Activated CD4-positive, alpha-beta T cell treated with anti-CD3 and anti-CD28 coated beads, Interleukin-2, amount 50 U/mL, for 4 hours (primary cell): ENCODE measurements around the gene LGALS7B.
"Not testable (repeated sequence)": the region's sequence is repeated elsewhere in the genome, so short reads cannot be mapped to it uniquely, and the experiment has no call there.

Experiments
- DNase-seq, 2 experiments: peaks; one replicate each; pipeline ENCODE4 v3.0.0-alpha.2; 2020

LGALS7B gene

DNA sequence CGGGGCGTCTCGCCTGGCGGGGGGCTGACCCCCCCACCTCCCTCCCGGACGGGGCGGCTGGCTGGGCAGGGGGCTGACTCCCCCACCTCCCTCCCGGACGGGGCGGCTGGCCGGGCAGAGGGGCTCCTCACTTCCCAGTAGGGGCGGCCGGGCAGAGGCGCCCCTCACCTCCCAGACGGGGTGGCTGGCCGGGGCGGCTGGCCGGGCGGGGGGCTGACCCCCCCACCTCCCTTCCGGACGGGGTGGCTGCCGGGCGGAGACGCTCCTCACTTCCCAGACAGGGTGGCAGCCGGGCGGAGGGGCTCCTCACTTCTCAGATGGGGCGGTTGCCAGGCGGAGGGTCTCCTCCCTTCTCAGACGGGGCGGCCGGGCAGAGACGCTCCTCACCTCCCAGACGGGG, 8.8 kb downstream of the LGALS7B start:
- DNase-seq, result not testable (repeated sequence)

DNA sequence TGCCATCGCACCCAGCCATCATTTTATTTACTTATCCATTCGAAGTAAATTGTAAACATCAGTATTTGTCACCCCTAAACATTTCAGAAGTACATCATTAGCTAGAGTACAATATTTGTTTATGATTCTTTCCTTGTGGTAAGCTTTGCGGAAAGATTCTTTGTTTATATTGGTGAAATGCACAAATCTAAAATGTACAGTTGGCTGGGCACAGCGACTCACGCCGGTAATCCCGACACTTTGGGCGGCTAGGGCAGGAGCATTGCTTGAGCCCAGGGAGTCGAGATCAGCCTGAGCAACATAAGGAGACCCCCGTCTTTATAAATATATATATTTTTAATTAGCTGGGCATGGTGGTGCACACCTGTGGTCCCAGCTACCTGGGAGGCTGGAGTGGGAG, 10.1 kb downstream of the LGALS7B start:
- no peak for DNase-seq

DNA sequence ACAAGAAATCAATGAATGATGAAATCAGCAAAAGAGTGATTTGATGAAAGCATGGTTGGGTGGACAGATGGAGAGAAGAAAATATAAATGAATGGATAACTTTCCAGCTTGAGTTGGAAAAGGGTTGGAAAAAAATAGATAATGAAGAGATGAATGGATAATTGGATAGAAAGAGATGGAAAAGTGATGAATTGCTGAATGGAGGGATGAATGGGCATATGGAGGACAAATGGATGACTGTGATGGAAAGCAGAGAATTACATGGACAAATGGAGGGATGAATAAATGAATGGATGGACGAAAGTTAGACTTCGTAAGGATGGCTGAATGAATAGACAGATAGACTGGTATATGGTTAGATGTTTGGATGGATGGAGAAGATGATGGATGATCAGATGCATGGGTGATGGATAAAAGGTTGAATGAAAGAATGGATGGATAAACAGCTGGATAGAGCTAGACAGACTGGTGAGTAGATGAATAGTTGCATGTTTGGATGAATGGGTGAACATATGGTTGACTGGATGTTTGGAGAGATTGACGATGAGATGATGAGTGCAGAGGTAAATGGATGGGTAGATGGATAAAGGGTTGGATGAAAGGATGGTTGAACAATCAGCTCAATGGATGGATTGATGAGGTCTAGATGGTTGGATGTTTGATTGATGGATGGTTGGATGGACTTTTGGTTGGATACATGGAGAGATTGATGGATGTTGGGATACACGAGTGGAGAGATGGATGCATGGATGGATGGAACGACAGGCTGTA, 11.8 kb downstream of the LGALS7B start:
- no peak for DNase-seq

- no peak for DNase-seq
Observed at GRCh38 chr19:38801359-38802095, 12.5 kb downstream of the LGALS7B start.

DNA sequence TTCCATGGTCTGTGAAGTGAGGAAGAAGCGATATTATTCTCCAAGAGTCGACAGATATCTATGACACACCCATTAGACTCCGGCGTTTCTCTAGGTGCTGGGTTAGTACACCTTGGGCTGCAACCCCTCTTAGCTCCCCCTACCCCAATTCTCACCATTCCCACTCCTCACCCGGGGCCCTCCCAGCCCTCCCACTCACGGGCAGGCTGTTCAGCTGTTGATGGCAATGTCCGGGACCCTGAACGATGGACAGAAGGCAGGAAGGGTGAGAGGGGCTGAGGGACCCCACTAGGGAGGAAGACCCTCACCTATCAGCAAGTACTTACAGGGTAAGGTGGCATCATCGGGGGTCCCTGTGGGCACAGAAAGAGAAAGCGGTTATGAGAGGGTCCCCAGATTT, 14.5 kb downstream of the LGALS7B start:
- DNase-seq, result no peak

- no peak for DNase-seq
Observed at GRCh38 chr19:38805180-38805579, 16.2 kb downstream of the LGALS7B start.

DNA sequence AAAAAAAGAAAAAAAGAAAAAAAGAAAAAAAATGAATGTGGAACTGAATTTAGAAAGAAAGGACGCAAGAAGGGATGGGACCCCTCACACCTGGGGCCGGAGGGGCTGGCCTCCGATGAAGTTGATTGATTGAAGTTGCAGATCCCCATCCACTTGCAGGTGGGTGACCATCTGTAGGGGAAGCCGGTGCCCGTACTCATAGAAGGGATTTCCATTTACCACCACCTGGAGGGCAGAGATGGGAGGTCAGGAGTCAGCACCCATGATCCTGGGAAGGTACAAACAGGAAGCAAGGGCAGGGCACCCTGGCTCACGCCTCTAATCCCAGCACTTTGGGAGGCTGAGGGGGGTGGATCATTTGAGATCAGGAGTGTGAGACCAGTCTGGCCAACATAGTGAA, 17.4 kb downstream of the LGALS7B start:
- no peak for DNase-seq

DNA sequence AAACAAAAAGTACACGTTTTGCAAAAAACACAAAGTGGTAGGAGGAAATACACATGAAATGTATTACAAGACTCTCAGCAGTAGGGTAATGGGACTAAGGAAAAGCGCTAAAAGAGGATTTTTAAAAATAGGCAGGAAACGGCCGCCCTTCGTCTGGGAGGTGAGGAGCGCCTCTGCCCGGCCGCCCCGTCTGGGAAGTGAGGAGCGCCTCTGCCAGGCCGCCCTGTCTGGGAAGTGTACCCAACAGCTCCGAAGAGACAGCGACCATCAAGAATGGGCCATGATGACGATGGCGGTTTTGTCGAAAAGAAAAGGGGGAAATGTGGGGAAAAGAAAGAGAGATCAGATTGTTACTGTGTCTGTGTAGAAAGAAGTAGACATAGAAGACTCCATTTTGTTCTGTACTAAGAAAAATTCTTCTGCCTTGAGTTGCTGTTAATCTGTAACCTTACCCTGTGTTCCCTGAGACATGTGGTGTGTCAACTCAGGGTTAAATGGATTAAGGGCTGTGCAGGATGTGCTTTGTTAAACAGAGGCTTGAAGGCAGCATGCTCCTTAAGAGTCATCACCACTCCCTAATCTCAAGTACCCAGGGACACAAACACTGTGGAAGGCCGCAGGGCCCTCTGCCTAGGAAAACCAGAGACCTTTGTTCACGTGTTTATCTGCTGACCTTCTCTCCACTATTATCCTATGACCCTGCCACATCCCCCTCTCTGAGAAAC, 18.5 kb downstream of the LGALS7B start:
- not testable (repeated sequence) for DNase-seq

- DNase-seq, result no peak
Observed at GRCh38 chr19:38808741-38809140, 19.7 kb downstream of the LGALS7B start.

- no peak for DNase-seq
Observed at GRCh38 chr19:38809592-38810252, 20.7 kb downstream of the LGALS7B start.

DNA sequence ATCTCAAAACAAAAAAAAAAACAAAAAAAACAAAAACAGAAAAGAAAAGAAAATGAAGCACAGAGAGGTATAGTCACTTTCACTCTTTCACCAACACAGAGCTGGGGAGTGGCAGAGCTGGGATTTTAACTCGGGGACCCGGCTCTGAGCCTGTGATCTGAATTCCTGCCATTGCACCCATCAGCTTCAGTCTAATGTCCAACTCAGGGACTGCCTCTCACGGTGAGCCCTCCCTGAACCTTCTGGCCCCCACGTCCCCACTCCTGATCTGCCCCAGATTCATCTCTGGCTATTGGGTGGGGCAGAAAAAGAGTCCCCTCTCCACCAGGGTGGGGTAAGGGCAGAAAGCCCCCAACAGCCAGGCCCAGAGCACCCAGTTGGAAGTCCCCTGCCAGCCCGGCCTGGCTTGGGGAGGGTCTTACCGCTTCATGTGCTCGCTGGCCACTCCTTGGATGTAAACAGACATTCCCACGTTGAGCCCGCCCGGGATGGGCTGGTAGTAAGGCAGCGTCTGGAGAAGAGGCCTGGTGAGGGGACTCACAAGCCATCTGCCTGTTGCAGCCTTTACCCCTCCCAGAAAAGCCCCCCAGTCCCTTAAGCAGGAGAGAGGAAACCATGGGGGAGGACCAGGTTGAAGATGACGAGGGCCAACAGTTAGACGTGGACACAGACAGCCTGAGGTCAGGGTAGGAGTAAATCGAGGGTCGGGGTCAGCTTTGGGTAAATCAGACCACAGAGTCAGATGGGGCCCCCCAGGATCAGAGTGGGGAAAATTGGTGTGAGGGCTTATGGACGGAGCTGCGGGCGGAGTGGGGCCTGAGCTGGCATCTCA, 23.2 kb downstream of the LGALS7B start:
- DNase-seq, result no peak

- no peak for DNase-seq
Observed at GRCh38 chr19:38812841-38813320, 23.9 kb downstream of the LGALS7B start, which contains the start of gene LGALS4. LGALS4 (minus strand) TSS chr19:38812945; CDS start chr19:38812886, 59 bp downstream.

GRCh38 chr19:38813323-38813722, 24.3 kb downstream of the LGALS7B start:
- no peak for DNase-seq

DNA sequence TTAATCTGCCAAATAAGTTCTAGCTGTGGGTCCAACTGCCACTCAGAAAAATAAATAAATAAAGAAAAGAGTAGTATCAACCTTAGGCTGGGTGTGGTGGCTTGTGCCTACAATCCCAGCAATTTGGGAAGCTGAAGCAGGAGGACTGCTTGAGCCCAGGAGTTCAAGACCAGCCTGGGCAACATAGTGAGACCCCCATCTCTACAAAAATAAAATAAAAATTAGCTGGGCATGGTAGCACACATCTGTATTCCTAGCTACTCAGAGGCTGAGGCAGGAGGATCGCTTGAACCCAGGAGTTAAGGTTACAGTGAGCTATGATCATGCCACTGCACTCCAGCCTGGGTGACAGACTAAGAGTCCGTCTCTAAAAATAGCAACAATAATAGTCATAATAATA, 24.9 kb downstream of the LGALS7B start:
- DNase-seq, result not testable (repeated sequence)

GRCh38 chr19:38815059-38816001, 26.3 kb downstream of the LGALS7B start:
- no peak for DNase-seq

DNA sequence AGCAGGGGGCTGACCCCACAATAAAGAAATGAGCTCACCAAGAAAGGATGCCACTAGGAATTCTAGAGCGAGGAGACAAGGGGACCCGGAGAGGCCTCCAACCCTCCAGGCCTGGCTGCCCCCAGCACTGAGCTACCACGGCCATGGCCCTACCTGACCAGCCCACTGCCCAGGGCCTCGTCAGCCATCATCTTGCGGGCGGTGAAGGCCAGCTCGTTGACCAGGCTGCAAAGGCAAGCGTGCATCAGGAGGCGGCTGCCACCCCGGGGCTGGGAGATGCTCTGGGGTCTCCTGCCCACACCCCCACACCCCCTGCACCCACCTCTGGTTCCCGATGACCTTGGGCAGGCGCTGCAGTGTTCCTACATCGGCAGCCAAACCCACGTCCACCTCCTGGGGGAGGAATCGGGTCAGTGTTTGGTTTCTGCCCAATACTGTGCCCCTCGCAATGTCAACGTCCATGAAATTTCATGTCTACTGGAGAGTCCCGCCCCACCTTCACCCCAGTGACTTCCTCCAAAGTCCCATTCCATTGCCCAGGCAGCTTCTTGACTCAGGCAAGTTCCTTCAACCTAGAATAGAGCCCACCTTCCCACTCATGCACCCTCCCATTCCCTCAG, 27.2 kb downstream of the LGALS7B start:
- DNase-seq, result no peak

GRCh38 chr19:38817081-38817480, 28.1 kb downstream of the LGALS7B start:
- no peak for DNase-seq

DNA sequence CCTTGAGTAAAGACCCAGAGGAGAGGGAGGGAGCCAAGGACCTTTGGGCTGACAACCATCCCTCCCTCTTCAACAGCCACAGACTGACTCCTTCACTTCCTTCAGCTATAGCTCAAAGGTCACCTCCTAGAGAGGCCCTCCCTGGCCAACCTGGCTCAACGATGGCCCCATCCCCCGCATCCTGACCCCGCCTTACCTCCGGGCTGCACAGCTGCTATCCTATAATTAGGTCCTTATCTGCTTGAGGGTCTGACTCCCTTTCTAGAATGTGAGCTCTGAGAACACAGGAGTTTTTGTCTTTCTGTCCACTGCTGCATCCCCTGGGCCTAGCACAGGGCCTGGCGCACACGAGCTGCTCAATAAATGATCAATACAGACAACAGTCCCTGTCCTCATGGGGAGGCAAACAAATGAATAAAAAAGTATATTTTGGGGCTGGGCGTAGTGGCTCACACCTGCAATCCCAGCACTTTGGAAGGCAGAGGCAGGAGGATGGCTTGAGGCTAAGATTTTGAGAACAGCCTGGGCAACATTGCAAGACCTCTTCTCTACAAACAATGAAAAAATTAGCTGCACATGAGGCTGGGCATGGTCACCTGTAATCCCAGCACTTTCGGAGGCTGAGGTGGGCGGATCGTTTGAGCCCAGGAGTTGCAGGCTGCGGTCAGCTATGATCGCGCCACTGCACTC, 30.4 kb downstream of the LGALS7B start:
- DNase-seq, result no peak

GRCh38 chr19:38821230-38821825, 32.3 kb downstream of the LGALS7B start:
- not testable (repeated sequence) for DNase-seq
